ENCODE results near the gene GUCA1A. TPM values are rescaled to one million over a fixed set of nuclear protein-coding genes. Genes with fewer than 3 reads are reported as not detected.
"Not testable (repeated sequence)": the region's sequence is repeated elsewhere in the genome, so short reads cannot be mapped to it uniquely, and the experiment has no call there.

The GUCA1A gene
- total and polyA plus RNA-seq, 8 donors, result 0.13 to 0.24 (median 0.16) TPM; not detected in 4

- H3K9me3 ChIP-seq, result no peaks in the 10 kb centered on the region
- no peak for TF ChIP-seq CTCF (IDR thresholded peaks at IDR 0.05)
- DNase-seq, result no peak
- intact Hi-C loops (cut with DNase I), result no loop called here
- no peak overlapping the region for H3K27ac ChIP-seq
- H3K36me3 ChIP-seq, result no peaks in the 10 kb centered on the region
- H3K4me1 ChIP-seq, result peaks cover 0 to 4% of the 10 kb centered on the region in 2 donors
- H3K4me3 ChIP-seq, result no peak overlapping the region
- H3K27me3 ChIP-seq, result peaks cover 0 to 15% of the 10 kb centered on the region in 2 donors
- no peak for ATAC-seq
These were observed 8.9 kb downstream of the GUCA1A start for GRCh38 chr6:42182101-42182500.

- Histone ChIP-seq H3K4me1 (no peaks in the 10 kb centered on the region), H3K27me3 (no peaks in the 10 kb centered on the region), H3K27ac (no peak overlapping the region), H3K36me3 (no peaks in the 10 kb centered on the region), H3K4me3 (no peak overlapping the region), H3K9me3 (no peaks in the 10 kb centered on the region)
- intact Hi-C loops (cut with DNase I), result no loop called here
- ATAC-seq (no peak), DNase-seq (no peak)
- TF ChIP-seq CTCF (IDR thresholded peaks at IDR 0.05), result no peak
These were observed 11.3 kb downstream of the GUCA1A start for GRCh38 chr6:42184475-42184874.

- peak in 1 of 4 donors; percentile 29 for DNase-seq
- TF ChIP-seq CTCF (IDR thresholded peaks at IDR 0.05), result no peak
- Histone ChIP-seq H3K4me3 (no peak overlapping the region), H3K27ac (no peak overlapping the region), H3K9me3 (no peaks in the 10 kb centered on the region), H3K4me1 (no peaks in the 10 kb centered on the region), H3K27me3 (no peaks in the 10 kb centered on the region), H3K36me3 (no peaks in the 10 kb centered on the region)
- no peak for ATAC-seq
- intact Hi-C loops (cut with DNase I), result no loop called here
These were observed 12.4 kb downstream of the GUCA1A start for GRCh38 chr6:42185597-42185996.

- H3K4me1 ChIP-seq, result no peaks in the 10 kb centered on the region
- H3K36me3 ChIP-seq, result no peaks in the 10 kb centered on the region
- H3K27me3 ChIP-seq, result no peaks in the 10 kb centered on the region
- no peak for ATAC-seq
- H3K9me3 ChIP-seq, result no peaks in the 10 kb centered on the region
- peak in 1 of 4 donors; percentile 29 for DNase-seq
- intact Hi-C loops (cut with DNase I), result no loop called here
- no peak for TF ChIP-seq CTCF (IDR thresholded peaks at IDR 0.05)
- H3K27ac ChIP-seq, result no peak overlapping the region
- H3K4me3 ChIP-seq, result no peak overlapping the region
These were observed 15.2 kb downstream of the GUCA1A start for GRCh38 chr6:42188406-42188805.

GRCh38 chr6:42190554-42191183 lies 17.5 kb downstream of the GUCA1A start:
- intact Hi-C loops (cut with DNase I), result no loop called here
- TF ChIP-seq CTCF (IDR thresholded peaks at IDR 0.05), result no peak
- H3K36me3 ChIP-seq, result no peaks in the 10 kb centered on the region

GRCh38 chr6:42192385-42192784 lies 19.2 kb downstream of the GUCA1A start:
- H3K27me3 ChIP-seq; H3K4me3 ChIP-seq; ATAC-seq; H3K9me3 ChIP-seq; DNase-seq; H3K4me1 ChIP-seq; H3K36me3 ChIP-seq; intact Hi-C loops (cut with DNase I); H3K27ac ChIP-seq: not testable (repeated sequence)

More at GRCh38 chr6:42190554-42191183, 17.5 kb downstream of the GUCA1A start:
- Histone ChIP-seq H3K27ac (no peak overlapping the region), H3K27me3 (no peaks in the 10 kb centered on the region), H3K4me1 (no peaks in the 10 kb centered on the region), H3K9me3 (no peaks in the 10 kb centered on the region), H3K4me3 (no peak overlapping the region)
- DNase-seq, result no peak
- ATAC-seq, result no peak

All from left lung (tissue), 10 donors.